Measurements from ENCODE around the gene NUTM1.
A peak's percentile ranks its signal among the peaks of the same experiment; 100 is the strongest.

NUTM1 gene

DNA sequence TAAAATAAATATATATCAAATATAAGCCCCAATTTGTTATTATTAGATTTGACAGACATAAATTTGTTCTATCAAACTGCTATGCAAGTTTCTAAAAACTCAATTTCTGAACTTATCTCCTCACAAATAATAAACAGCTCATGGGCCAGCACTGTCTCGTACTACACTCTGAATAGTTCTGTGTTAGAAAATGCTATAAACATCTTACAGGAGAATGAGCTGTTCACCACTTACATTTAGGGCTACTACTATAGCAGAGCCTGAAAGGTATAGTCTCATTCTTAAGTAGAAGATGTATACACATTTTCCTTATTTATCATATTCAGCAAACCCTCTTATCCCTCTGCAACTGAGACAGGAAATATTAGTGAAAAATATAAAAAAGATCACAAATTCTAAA, 18.2 kb upstream of the NUTM1 start:
- Histone ChIP-seq H3K79me2 (ENCODE audit: control insufficient read depth, insufficient read depth, low read length, unreplicated experiment) (peaks cover 8% of the 10 kb centered on the region), H2AFZ (ENCODE audit: low read length, unreplicated experiment) (no peak overlapping the region), H3K36me3 (ENCODE audit: insufficient read depth, low read length) (no peaks in the 10 kb centered on the region), H3K4me3 (ENCODE audit: low read depth, low read length) (no peak overlapping the region), H3K4me1 (ENCODE audit: control insufficient read depth, insufficient read depth, low read length, unreplicated experiment) (no peaks in the 10 kb centered on the region), H3K27ac (ENCODE audit: low read depth, low read length) (no peak overlapping the region), H3K27me3 (ENCODE audit: insufficient read depth, low read length) (no peaks in the 10 kb centered on the region)

DNA sequence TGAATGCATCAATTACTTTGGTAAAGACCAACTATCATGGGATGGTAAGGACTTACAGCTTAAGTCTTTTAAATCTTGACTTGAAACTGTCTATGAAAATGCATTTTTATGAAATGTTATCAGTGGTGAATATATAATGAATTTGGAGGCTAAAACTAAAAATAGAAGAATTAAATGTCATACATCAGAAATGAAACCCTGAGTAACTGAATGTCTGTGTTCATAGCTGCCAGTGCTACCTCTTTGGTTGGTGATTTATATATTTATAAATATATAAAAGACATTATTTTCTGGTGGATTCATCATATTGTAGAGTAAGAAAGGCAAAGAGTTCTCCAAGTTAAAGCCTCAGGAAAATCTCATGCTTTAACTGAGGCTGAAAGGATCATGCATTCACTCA, 17.7 kb upstream of the NUTM1 start:
- H3K27me3 ChIP-seq (ENCODE audit: insufficient read depth, low read length): no peaks in the 10 kb centered on the region
- H3K27ac ChIP-seq (ENCODE audit: low read depth, low read length): no peak overlapping the region
- no peak overlapping the region for H2AFZ ChIP-seq (ENCODE audit: low read length, unreplicated experiment)
- peaks cover 8% of the 10 kb centered on the region for H3K79me2 ChIP-seq (ENCODE audit: control insufficient read depth, insufficient read depth, low read length, unreplicated experiment)
- H3K36me3 ChIP-seq (ENCODE audit: insufficient read depth, low read length): no peaks in the 10 kb centered on the region
- H3K4me3 ChIP-seq (ENCODE audit: low read depth, low read length): no peak overlapping the region
- H3K4me1 ChIP-seq (ENCODE audit: control insufficient read depth, insufficient read depth, low read length, unreplicated experiment): no peaks in the 10 kb centered on the region

DNA sequence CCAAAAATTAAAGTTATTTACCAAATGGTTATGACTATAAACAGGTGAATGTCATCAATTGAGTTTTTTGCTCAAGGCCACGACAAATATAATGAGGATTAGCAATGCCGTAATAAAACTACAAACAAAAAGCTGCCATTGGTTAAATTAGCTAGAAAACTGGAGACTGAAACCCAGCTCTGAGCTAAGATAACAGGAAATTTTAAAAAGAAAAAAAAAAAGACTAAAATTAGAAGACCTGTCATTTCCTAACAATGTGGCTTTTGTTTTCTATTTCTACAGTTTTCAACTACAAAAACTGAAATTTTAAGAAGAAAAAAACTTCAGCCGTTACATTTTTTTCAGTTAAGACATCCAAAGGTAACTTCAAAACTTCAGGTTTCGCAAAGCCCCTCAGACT, 15.2 kb upstream of the NUTM1 start:
- Histone ChIP-seq H3K79me2 (ENCODE audit: control insufficient read depth, insufficient read depth, low read length, unreplicated experiment) (peaks cover 11% of the 10 kb centered on the region), H3K27ac (ENCODE audit: low read depth, low read length) (no peak overlapping the region), H3K27me3 (ENCODE audit: insufficient read depth, low read length) (no peaks in the 10 kb centered on the region), H3K4me3 (ENCODE audit: low read depth, low read length) (no peak overlapping the region), H2AFZ (ENCODE audit: low read length, unreplicated experiment) (no peak overlapping the region), H3K4me1 (ENCODE audit: control insufficient read depth, insufficient read depth, low read length, unreplicated experiment) (no peaks in the 10 kb centered on the region), H3K36me3 (ENCODE audit: insufficient read depth, low read length) (no peaks in the 10 kb centered on the region)

DNA sequence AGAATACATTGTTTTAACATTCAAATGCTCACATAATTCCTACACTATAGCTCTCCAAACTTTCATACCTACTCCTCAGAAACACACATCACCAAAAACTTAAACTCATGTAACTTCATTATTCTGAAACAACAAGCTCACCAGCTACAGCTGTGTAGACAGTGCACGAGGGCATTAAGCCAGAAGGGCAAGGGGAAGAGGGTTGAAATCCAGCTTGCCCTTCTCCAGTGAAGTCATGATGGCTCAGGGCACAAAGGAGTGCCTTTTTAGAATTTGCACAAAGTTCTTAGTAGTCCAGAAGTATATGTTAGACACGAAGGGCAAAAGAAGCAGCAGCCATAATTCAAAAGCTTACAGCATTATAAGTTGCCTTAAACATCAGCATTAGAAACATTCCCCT, 14.1 kb upstream of the NUTM1 start:
- H3K4me1 ChIP-seq (ENCODE audit: control insufficient read depth, insufficient read depth, low read length, unreplicated experiment): peaks cover 4% of the 10 kb centered on the region
- no peak overlapping the region for H2AFZ ChIP-seq (ENCODE audit: low read length, unreplicated experiment)
- no peak overlapping the region for H3K4me3 ChIP-seq (ENCODE audit: low read depth, low read length)

DNA sequence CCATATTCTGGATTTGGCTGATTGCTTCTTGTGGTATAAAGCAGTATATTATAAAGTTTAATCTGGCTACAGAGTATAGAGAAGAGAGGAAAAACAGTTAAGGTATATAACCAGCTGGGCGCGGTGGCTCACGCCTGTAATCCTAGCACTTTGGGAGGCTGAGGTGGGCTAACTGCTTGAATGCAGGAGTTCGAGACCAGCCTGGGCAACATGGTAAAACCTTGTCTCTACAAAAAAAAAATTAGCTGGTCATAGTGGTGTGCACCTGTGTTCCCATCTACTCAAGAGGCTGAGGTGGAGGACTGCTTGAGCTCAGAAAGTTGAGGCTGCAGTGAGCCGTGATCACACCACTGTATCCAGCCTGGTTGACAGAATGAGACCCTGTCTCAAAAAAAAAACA, 12.8 kb upstream of the NUTM1 start:
- no peak overlapping the region for H3K4me3 ChIP-seq (ENCODE audit: low read depth, low read length)
- H3K27ac ChIP-seq (ENCODE audit: low read depth, low read length): no peak overlapping the region
- H3K79me2 ChIP-seq (ENCODE audit: control insufficient read depth, insufficient read depth, low read length, unreplicated experiment): peaks cover 14% of the 10 kb centered on the region
- H3K27me3 ChIP-seq (ENCODE audit: insufficient read depth, low read length): no peaks in the 10 kb centered on the region
- peaks cover 14% of the 10 kb centered on the region for H3K4me1 ChIP-seq (ENCODE audit: control insufficient read depth, insufficient read depth, low read length, unreplicated experiment)
- no peak overlapping the region for H2AFZ ChIP-seq (ENCODE audit: low read length, unreplicated experiment)
- no peaks in the 10 kb centered on the region for H3K36me3 ChIP-seq (ENCODE audit: insufficient read depth, low read length)

More for the DNA sequence above, 14.1 kb upstream of the NUTM1 start:
- H3K36me3 ChIP-seq (ENCODE audit: insufficient read depth, low read length): no peaks in the 10 kb centered on the region
- H3K27me3 ChIP-seq (ENCODE audit: insufficient read depth, low read length): no peaks in the 10 kb centered on the region
- H3K79me2 ChIP-seq (ENCODE audit: control insufficient read depth, insufficient read depth, low read length, unreplicated experiment): peaks cover 8% of the 10 kb centered on the region
- H3K27ac ChIP-seq (ENCODE audit: low read depth, low read length): no peak overlapping the region

DNA sequence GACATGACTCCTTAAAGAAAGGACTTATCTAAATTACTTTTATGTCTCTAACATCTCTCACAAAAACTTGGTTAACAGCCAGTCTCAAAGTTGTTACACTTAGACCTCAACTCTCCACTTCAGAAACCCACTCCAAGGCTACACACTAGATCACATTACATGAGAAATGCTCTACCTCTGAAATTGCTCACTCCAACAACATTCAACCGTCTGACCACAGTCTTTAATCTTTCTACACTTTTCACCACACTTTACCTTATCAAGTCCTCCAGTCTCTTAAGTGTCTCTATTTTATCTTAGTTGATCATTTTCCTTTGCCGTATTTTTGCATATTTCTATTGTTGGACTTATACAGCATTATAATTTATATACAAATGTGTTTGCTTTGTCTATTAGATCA, 11.3 kb upstream of the NUTM1 start:
- Histone ChIP-seq H3K79me2 (ENCODE audit: control insufficient read depth, insufficient read depth, low read length, unreplicated experiment) (peaks cover 20% of the 10 kb centered on the region), H2AFZ (ENCODE audit: low read length, unreplicated experiment) (no peak overlapping the region), H3K4me3 (ENCODE audit: low read depth, low read length) (no peak overlapping the region), H3K36me3 (ENCODE audit: insufficient read depth, low read length) (no peaks in the 10 kb centered on the region), H3K27ac (ENCODE audit: low read depth, low read length) (no peak overlapping the region), H3K4me1 (ENCODE audit: control insufficient read depth, insufficient read depth, low read length, unreplicated experiment) (peaks cover 29% of the 10 kb centered on the region), H3K27me3 (ENCODE audit: insufficient read depth, low read length) (no peaks in the 10 kb centered on the region)

DNA sequence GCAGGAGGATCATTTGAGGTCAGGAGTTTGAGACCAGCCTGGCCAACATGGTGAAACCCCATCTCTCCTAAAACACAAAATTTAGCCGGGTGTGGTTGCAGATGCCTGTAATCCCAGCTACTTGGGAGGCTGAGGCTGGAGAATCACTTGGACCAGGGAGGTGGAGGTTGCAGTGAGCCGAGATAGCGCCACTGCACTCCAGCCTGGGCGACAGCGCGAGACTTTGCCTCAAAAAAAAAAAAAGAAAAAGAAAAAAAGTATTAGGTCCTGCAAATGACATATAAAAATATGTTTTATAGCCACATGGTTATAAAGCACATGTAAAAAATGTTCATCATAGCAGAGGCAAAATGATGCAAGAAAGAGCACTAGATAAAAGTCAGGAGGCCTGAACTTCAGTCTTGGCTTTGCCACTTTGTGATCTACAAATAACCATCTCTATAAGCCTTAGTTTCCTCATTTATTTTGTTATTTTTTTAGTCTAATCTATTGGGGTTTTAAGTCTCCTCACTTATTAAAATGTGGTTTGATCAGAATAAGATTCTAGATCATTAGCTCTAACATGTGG, 10.5 kb upstream of the NUTM1 start:
- H3K4me3 ChIP-seq (ENCODE audit: low read depth, low read length): no peak overlapping the region

DNA sequence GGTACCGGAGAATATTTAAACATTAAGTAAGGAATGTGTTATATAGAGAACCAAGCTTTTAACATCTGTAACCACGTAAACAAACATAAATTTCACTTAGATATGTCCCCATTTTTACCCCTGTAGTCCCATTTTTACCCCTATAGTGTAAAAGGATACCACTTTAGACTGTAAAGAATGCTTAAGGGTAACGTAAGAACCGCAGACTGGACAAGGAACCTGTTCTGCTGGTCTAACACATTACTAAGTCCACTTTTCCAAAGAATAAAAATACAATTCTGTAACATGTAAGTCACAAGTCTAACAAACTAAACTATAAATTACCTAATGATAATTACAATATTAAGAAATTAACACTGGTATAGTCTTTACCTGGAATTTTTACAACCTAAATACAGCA, 8.4 kb upstream of the NUTM1 start:
- H3K79me2 ChIP-seq (ENCODE audit: control insufficient read depth, insufficient read depth, low read length, unreplicated experiment): peaks cover 33% of the 10 kb centered on the region
- peak overlapping the region; percentile 90 for H3K27ac ChIP-seq (ENCODE audit: low read depth, low read length)
- peaks cover 45% of the 10 kb centered on the region for H3K4me1 ChIP-seq (ENCODE audit: control insufficient read depth, insufficient read depth, low read length, unreplicated experiment)
- H3K4me3 ChIP-seq (ENCODE audit: low read depth, low read length): peak overlapping the region; percentile 87
- H3K27me3 ChIP-seq (ENCODE audit: insufficient read depth, low read length): no peaks in the 10 kb centered on the region
- H2AFZ ChIP-seq (ENCODE audit: low read length, unreplicated experiment): no peak overlapping the region
- no peaks in the 10 kb centered on the region for H3K36me3 ChIP-seq (ENCODE audit: insufficient read depth, low read length)

More for the DNA sequence above, 10.5 kb upstream of the NUTM1 start:
- H3K27me3 ChIP-seq (ENCODE audit: insufficient read depth, low read length): no peaks in the 10 kb centered on the region
- H2AFZ ChIP-seq (ENCODE audit: low read length, unreplicated experiment): no peak overlapping the region
- peaks cover 23% of the 10 kb centered on the region for H3K79me2 ChIP-seq (ENCODE audit: control insufficient read depth, insufficient read depth, low read length, unreplicated experiment)
- H3K36me3 ChIP-seq (ENCODE audit: insufficient read depth, low read length): no peaks in the 10 kb centered on the region
- peaks cover 32% of the 10 kb centered on the region for H3K4me1 ChIP-seq (ENCODE audit: control insufficient read depth, insufficient read depth, low read length, unreplicated experiment)
- H3K27ac ChIP-seq (ENCODE audit: low read depth, low read length): no peak overlapping the region

DNA sequence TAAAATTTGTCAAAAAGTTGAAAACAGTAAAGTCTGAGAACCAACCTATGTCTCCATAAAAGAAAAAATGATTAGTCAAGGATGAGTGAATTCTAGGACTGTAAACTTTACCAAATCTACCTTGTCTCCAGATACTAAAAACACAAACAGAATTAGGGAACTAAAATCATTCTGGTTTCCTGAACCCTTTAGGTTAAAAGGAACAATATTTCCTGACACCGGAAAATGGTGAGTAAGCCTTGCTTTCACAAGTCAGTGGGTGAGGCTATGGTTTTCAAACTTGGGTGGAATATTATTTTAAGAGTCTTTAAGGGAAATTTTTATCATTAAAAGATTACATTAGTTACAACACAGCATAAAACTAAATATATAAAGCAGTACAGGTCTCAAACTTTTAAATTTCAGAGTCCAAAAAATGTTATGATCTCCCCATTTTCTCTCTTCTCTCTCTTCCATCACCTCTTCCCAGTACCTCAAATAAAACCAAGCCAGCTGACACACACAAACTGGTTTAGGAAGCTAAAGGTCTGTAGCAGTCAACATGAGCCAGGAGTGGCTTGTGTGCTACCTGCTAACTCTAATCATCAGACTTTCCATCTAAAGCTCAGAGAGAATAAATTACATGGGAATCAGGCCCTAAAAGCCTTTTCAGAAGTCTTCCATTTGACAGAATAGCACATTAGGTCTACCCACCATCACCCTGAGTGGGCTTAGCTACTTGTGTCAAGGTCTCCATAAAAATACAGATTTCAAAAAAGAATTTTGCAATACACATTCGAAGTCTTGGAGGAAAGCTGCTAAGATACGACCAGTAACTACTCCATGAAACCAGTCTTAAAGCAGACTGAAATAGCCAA, 7.7 kb upstream of the NUTM1 start:
- H3K4me1 ChIP-seq (ENCODE audit: control insufficient read depth, insufficient read depth, low read length, unreplicated experiment): peaks cover 52% of the 10 kb centered on the region
- peak overlapping the region; percentile 90 for H3K27ac ChIP-seq (ENCODE audit: low read depth, low read length)
- H3K79me2 ChIP-seq (ENCODE audit: control insufficient read depth, insufficient read depth, low read length, unreplicated experiment): peaks cover 40% of the 10 kb centered on the region
- peak overlapping the region; percentile 87 for H3K4me3 ChIP-seq (ENCODE audit: low read depth, low read length)
- no peaks in the 10 kb centered on the region for H3K27me3 ChIP-seq (ENCODE audit: insufficient read depth, low read length)
- peaks cover 5% of the 10 kb centered on the region; the same call in 1 of the 2 replicates for H3K36me3 ChIP-seq (ENCODE audit: insufficient read depth, low read length)
- H2AFZ ChIP-seq (ENCODE audit: low read length, unreplicated experiment): peak overlapping the region; percentile 96

DNA sequence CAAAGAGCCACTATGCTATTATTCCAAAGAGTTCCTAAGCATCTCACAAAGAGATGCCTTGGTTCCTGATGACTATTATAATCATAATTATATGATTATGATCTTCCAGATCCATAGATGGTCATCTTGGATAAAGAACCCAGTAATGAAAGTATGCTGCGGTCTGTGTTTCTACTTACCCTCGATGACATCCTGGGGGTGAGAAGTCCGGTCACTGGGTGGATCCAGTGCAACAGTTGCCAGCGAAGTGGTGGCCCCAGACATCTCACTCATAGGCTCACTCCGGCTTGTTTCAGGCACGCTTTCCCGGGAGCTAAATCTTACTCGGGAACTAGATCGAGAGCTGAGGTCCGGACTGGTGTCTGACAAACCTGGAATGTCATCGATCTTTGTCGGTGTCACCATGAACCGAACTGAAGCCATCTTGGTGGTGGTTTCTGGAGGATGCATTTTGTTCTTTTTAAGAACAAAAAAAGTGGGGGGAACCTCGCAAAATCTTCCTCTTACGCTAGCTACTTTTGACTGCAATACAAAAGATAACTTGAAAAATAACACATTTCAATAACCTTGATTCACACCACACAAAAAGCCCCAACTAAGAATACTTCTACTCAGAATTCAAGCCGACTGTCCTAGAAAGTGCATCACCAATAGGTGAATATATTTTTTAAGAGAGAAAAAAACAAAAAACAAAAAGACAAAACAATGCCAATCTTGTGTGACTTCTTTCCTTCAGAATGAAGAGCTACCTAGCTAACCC, 6.7 kb upstream of the NUTM1 start:
- Histone ChIP-seq H3K27me3 (ENCODE audit: insufficient read depth, low read length) (no peaks in the 10 kb centered on the region), H2AFZ (ENCODE audit: low read length, unreplicated experiment) (no peak overlapping the region), H3K79me2 (ENCODE audit: control insufficient read depth, insufficient read depth, low read length, unreplicated experiment) (peaks cover 46% of the 10 kb centered on the region), H3K27ac (ENCODE audit: low read depth, low read length) (peak overlapping the region; percentile 90; the same call in 1 of the 2 replicates), H3K4me1 (ENCODE audit: control insufficient read depth, insufficient read depth, low read length, unreplicated experiment) (peaks cover 56% of the 10 kb centered on the region), H3K4me3 (ENCODE audit: low read depth, low read length) (peak overlapping the region; percentile 87), H3K36me3 (ENCODE audit: insufficient read depth, low read length) (peaks cover 9% of the 10 kb centered on the region; the same call in 1 of the 2 replicates)
